Heart right ventricle (tissue), 16 donors: ENCODE data around the gene DEPDC1B. TPM values are rescaled to one million over a fixed set of nuclear protein-coding genes. Genes with fewer than 3 reads are reported as not detected.
"Not testable (repeated sequence)": the region's sequence is repeated elsewhere in the genome, so short reads cannot be mapped to it uniquely, and the experiment has no call there.

Experiments
- ATAC-seq, 8 donors: fragments of 200-7000 bp; cut with Tn5 transposase; one replicate each; pipeline ENCODE4 v1.9.1; 2020; ENCODE audit warnings: mild to moderate bottlenecking in 8 of 8, moderate library complexity in 8 of 8, moderate number of reproducible peaks in 1 of 8
- DNase-seq, 2 donors: peaks; one replicate each; pipeline ENCODE4 v3.0.0-alpha.2; 2020
- H3K27ac ChIP-seq, 10 donors: fragments of 200-600 bp; sonication (generic) in 2 of 10; one replicate each; pipeline versions ENCODE4 v1.5.0 to v1.8.0; 2020 to 2022; ENCODE audit warnings: mild to moderate bottlenecking in 3 of 10
- H3K27me3 ChIP-seq, 7 donors: fragments of 200-600 bp; one replicate each; pipeline ENCODE4 v1.8.0; 2021 to 2022; ENCODE audit warnings: mild to moderate bottlenecking in 2 of 7
- H3K36me3 ChIP-seq, 9 donors: fragments of 200-600 bp; sonication (generic) in 1 of 9; one replicate each; pipeline versions ENCODE4 v1.5.0 to v1.8.0; 2020 to 2022; ENCODE audit warnings: mild to moderate bottlenecking in 2 of 9
- H3K4me1 ChIP-seq, 9 donors: fragments of 200-600 bp; sonication (generic) in 1 of 9; one replicate each; pipeline versions ENCODE4 v1.5.0 to v1.8.0; 2020 to 2022; ENCODE audit warnings: mild to moderate bottlenecking in 4 of 9
- H3K4me3 ChIP-seq, 10 donors: fragments of 200-600 bp; sonication (generic) in 2 of 10; one replicate each; pipeline versions ENCODE4 v1.5.0 to v1.8.0; 2020 to 2022; ENCODE audit warnings: mild to moderate bottlenecking in 7 of 10, moderate library complexity in 2 of 10
- H3K9me3 ChIP-seq, 11 donors: fragments of 200-600 bp in 10 of 11; sonication (generic) in 2 of 11; one replicate each; pipeline versions ENCODE4 v1.5.0 to v1.8.0; 2013 to 2022; ENCODE audit warnings: mild to moderate bottlenecking in 2 of 11, control low read depth in 1 of 11, moderate library complexity in 1 of 11
- WGBS, 2 donors: extraction: QIAGEN DNeasy Blood & Tissue Kit; methylation state at CpG; one replicate each; pipeline ENCODE4 v1.1.7; 2013; ENCODE audit warnings: inconsistent platforms in 1 of 2; 5-methylcytosine and 5-hydroxymethylcytosine counted together
- intact Hi-C, 10 donors: fragments of 100-400 bp; cut with DNase I; formaldehyde crosslinking; loops; one replicate each; pipeline versions ENCODE4 v1.11.1 to v1.14.2; 2022
- polyA plus RNA-seq, 2 donors: library from polyadenylated mRNA; stranded (reverse); fragments of 200-250 nt; gene quantifications; one replicate each; pipeline ENCODE4 v1.2.3, GENCODE V29; 2013
- total RNA-seq, 10 donors: library from RNA; stranded (reverse); fragmentation: NEBNext Ultra II Directional in 3 of 10; extraction: Animal tissue kit (Norgen Biotek cat#: 25700) in 3 of 10; gene quantifications; one replicate each; pipeline versions ENCODE4 v1.2.1 to v1.2.4, GENCODE V29; 2021 to 2023
- TF ChIP-seq, protein P1 (sequence below), 9 donors: fragments of 200-600 bp; sonication (generic) in 2 of 9; IDR thresholded peaks; one replicate each; pipeline versions ENCODE4 v1.5.0 to v1.8.0; 2021 to 2022; ENCODE audit warnings: antibody characterized with exemption in 9 of 9, mild to moderate bottlenecking in 5 of 9, moderate library complexity in 1 of 9
- donor health status: Arrhythmogenic right ventricular cardiomyopathy.
- donor health status: ischemic (EF 13 %, LVEDD 7.1; RV severe dilation, severe dysfunction).
- donor health status: healthy with polysubstance abuse.
- donor health status: DM: no; HTN: yes; CAD: no.
- donor health status: DM: no; HTN: no; CAD: no.
- donor health status: ischemic (EF 25% LVEDD 6.9; RV normal size, moderate dysfunction).
- donor health status: ischemic (EF 25% LVEDD 5.7; RV mildly dilated, moderate dysfunction).
- donor health status: healthy.
- donor health status: DM: yes; HTN: yes; CAD: no.
- donor health status: Ischemic cardiomyopathy.
- donor health status: ischemic (EF 35%, LVEDD 5.7; RV mildly dilated, moderate dysfunction).
- donor health status: nonischemic (EF 11% LVEDD 7.7; RV severe dilation, severe dysfunction).
- donor health status: DM: yes; HTN: yes; CAD: no.
- donor health status: PGD.
- donor health status: ischemic (EF 29% LVEDD 5.4; RV normal size, mild dysfunction).
- donor health status: nonischemic (EF 23%, LVEDD 6.1; RV moderate dilation, normal function).

DEPDC1B gene
- total and polyA plus RNA-seq, 12 donors: 0.04 to 1.1 (median 0.46) TPM; not detected in 7

DNA sequence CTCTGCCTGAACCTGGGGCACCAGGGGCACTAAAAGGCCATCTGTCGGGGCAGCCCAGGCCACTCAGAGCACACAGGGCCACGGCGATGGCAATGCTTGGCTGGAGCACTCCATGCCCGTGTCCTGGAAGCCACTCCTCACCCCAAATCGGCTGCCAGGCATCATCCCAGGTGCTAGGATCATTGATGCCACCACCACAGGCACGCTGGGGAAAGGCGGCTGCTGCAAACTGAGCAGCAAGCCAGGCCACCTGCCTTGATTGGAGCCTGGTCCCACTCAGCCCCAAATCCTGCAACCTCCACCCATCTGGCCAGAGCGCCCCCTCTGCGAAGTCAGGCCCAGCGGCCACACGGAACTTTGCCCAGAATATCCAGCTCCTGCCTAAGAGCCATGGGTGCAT, 67.8 kb downstream of the DEPDC1B start:
- intact Hi-C loops: no loop called here
- H3K9me3 ChIP-seq: no peaks in the 10 kb centered on the region
- H3K27ac ChIP-seq: no peak overlapping the region
- no peak overlapping the region for H3K4me3 ChIP-seq
- no peaks in the 10 kb centered on the region for H3K27me3 ChIP-seq
- H3K4me1 ChIP-seq: no peaks in the 10 kb centered on the region
- ATAC-seq: no peak
- TF ChIP-seq, protein P1, sequence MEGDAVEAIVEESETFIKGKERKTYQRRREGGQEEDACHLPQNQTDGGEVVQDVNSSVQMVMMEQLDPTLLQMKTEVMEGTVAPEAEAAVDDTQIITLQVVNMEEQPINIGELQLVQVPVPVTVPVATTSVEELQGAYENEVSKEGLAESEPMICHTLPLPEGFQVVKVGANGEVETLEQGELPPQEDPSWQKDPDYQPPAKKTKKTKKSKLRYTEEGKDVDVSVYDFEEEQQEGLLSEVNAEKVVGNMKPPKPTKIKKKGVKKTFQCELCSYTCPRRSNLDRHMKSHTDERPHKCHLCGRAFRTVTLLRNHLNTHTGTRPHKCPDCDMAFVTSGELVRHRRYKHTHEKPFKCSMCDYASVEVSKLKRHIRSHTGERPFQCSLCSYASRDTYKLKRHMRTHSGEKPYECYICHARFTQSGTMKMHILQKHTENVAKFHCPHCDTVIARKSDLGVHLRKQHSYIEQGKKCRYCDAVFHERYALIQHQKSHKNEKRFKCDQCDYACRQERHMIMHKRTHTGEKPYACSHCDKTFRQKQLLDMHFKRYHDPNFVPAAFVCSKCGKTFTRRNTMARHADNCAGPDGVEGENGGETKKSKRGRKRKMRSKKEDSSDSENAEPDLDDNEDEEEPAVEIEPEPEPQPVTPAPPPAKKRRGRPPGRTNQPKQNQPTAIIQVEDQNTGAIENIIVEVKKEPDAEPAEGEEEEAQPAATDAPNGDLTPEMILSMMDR (IDR thresholded peaks at IDR 0.05): no peak
- WGBS, 2 donors: 98 to 100% methylated on average over 11 of the region's 11 CpGs
- no peak for DNase-seq
- no peaks in the 10 kb centered on the region for H3K36me3 ChIP-seq

DNA sequence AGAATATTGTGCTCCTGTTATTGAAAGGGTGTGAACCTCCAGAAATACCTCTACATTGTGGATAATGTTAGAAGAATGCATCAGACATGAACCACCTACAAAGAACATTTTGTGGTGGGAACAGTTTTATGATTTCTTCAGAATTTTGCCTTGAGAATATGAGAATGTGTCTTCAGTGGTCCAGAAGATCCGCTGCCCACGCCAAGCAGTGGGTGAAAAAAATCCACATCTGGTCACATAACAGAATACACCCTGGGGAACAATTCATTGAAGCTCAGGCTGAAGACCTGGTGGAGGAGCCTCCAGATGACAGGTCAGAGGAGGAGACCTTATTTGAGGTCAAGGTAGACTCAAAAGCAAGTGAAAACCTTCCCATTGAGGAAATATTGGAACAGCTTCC, 69.1 kb downstream of the DEPDC1B start:
- intact Hi-C loops: no loop called here
- no peak overlapping the region for H3K4me3 ChIP-seq
- H3K4me1 ChIP-seq: no peaks in the 10 kb centered on the region
- no peak for ATAC-seq
- 97 to 98% methylated on average over 2 of the region's 2 CpGs for WGBS, 2 donors
- no peaks in the 10 kb centered on the region for H3K27me3 ChIP-seq
- TF ChIP-seq, protein P1 (IDR thresholded peaks at IDR 0.05): no peak
- no peak overlapping the region for H3K27ac ChIP-seq
- no peak for DNase-seq
- H3K36me3 ChIP-seq: no peaks in the 10 kb centered on the region
- no peaks in the 10 kb centered on the region for H3K9me3 ChIP-seq

DNA sequence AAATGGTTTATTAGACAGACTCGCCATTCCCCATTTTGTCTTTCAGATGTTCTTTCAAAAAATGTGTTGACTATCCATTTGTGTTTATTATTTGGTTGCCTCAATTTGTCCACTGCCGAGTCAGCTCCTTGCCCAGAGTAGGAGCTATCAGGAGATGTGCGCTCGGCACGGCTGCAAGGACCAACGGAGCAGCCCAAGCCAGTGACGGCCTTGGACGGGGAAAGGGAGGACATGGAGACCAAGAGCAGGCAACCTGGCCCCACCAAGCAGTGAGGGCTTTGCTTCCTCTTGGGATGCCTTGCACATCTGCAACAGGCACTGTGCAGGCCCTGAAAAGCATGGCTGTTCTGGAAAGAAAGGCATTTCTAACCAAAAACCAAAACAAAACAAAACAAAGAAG, 69.8 kb downstream of the DEPDC1B start:
- TF ChIP-seq, protein P1 (IDR thresholded peaks at IDR 0.05): no peak
- H3K27ac ChIP-seq: no peak overlapping the region
- intact Hi-C loops: no loop called here
- DNase-seq (no peak), ATAC-seq (no peak)
- H3K36me3 ChIP-seq: no peaks in the 10 kb centered on the region
- H3K9me3 ChIP-seq: peaks cover 0 to 1% (median 0%) of the 10 kb centered on the region in 11 donors
- H3K27me3 ChIP-seq: no peaks in the 10 kb centered on the region
- H3K4me3 ChIP-seq: no peak overlapping the region
- WGBS, 2 donors: 98 to 99% methylated on average over 8 of the region's 8 CpGs
- no peaks in the 10 kb centered on the region for H3K4me1 ChIP-seq

DNA sequence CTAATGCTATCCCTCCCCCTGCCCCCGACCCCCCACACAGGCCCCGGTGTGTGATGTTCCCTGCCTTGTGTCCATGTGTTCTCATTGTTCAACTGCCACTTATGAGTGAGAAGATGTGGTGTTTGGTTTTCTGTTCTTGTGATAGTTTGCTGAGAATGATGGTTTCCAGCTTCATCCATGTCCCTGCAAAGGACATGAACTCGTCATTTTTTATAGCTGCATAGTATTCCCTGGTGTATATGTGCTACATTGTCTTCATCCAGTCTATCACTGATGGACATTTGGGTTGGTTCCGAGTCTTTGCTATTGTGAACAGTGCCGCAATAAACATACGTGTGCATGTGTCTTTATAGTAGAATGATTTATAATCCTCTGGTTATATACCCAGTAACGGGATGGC, 75.1 kb downstream of the DEPDC1B start:
- H3K4me1 ChIP-seq, DNase-seq, ATAC-seq, H3K36me3 ChIP-seq, intact Hi-C loops, H3K27ac ChIP-seq, H3K4me3 ChIP-seq, H3K27me3 ChIP-seq: not testable (repeated sequence)
- WGBS, 2 donors: 93 to 98% methylated on average over 7 of the region's 7 CpGs
- peaks cover 0 to 26% (median 0%) of the 10 kb centered on the region in 11 donors for H3K9me3 ChIP-seq

DNA sequence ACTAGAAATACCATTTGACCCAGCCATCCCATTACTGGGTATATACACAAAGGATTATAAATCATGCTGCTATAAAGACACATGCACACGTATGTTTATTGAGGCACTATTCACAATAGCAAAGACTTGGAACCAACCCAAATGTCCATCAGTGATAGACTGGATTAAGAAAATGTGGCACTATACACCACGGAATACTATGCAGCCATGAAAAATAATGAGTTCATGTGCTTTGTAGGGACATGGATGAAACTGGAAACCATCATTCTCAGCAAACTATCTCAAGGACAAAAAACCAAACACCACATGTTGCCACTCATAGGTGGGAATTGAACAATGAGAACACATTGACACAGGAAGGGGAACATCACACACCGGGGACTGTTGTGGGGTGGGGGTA, 79.2 kb downstream of the DEPDC1B start:
- H3K27ac ChIP-seq, DNase-seq, H3K36me3 ChIP-seq, H3K4me3 ChIP-seq, ATAC-seq, H3K27me3 ChIP-seq, H3K4me1 ChIP-seq, intact Hi-C loops: not testable (repeated sequence)
- H3K9me3 ChIP-seq: peaks cover 0 to 30% (median 0%) of the 10 kb centered on the region in 11 donors
- WGBS, 2 donors: 92 to 97% methylated on average over 3 of the region's 3 CpGs
